ENCODE measurements around the gene XRRA1.
A peak's percentile ranks its signal among the peaks of the same experiment; 100 is the strongest.
"Not testable (repeated sequence)": the region's sequence is repeated elsewhere in the genome, so short reads cannot be mapped to it uniquely, and the experiment has no call there.

Gene XRRA1

GRCh38 chr11:74840486-74840885 is 108.4 kb downstream of the XRRA1 start:
- TF ChIP-seq CTCF (IDR thresholded peaks at IDR 0.05; ENCODE audit: low read length, missing control alignments) = no peak
- no peak overlapping the region for H3K4me3 ChIP-seq (replicated peaks; ENCODE audit: low read depth, low read length)
- DNase-seq (ENCODE audit: low read depth) = peak; percentile 20

- TF ChIP-seq CTCF (IDR thresholded peaks at IDR 0.05; ENCODE audit: low read length, missing control alignments) = no peak
- DNase-seq (ENCODE audit: low read depth) = peak; percentile 18
- no peak overlapping the region for H3K4me3 ChIP-seq (replicated peaks; ENCODE audit: low read depth, low read length)
These were observed 108.9 kb downstream of the XRRA1 start for GRCh38 chr11:74839971-74840370.

GRCh38 chr11:74839446-74839845 is 109.4 kb downstream of the XRRA1 start:
- no peak for TF ChIP-seq CTCF (IDR thresholded peaks at IDR 0.05; ENCODE audit: low read length, missing control alignments)
- H3K4me3 ChIP-seq (replicated peaks; ENCODE audit: low read depth, low read length) = no peak overlapping the region

GRCh38 chr11:74838188-74838587 is 110.7 kb downstream of the XRRA1 start:
- H3K4me3 ChIP-seq (replicated peaks; ENCODE audit: low read depth, low read length) = no peak overlapping the region
- no peak for TF ChIP-seq CTCF (IDR thresholded peaks at IDR 0.05; ENCODE audit: low read length, missing control alignments)
- DNase-seq (ENCODE audit: low read depth) = no peak

More at GRCh38 chr11:74839446-74839845, 109.4 kb downstream of the XRRA1 start:
- no peak for DNase-seq (ENCODE audit: low read depth)

GRCh38 chr11:74837191-74837590 is 111.7 kb downstream of the XRRA1 start:
- no peak for DNase-seq (ENCODE audit: low read depth)
- no peak overlapping the region for H3K4me3 ChIP-seq (replicated peaks; ENCODE audit: low read depth, low read length)
- no peak for TF ChIP-seq CTCF (IDR thresholded peaks at IDR 0.05; ENCODE audit: low read length, missing control alignments)

- TF ChIP-seq CTCF (IDR thresholded peaks at IDR 0.05; ENCODE audit: low read length, missing control alignments) = no peak
- DNase-seq (ENCODE audit: low read depth) = no peak
- H3K4me3 ChIP-seq (replicated peaks; ENCODE audit: low read depth, low read length) = no peak overlapping the region
These were observed 122.0 kb downstream of the XRRA1 start for GRCh38 chr11:74826901-74827300.

GRCh38 chr11:74825596-74825995 is 123.3 kb downstream of the XRRA1 start:
- not testable (repeated sequence) for DNase-seq (ENCODE audit: low read depth); H3K4me3 ChIP-seq (replicated peaks; ENCODE audit: low read depth, low read length)
